GM21447 (cell line): Measurements from ENCODE around the gene NANOS2.

Experiments
- ATAC-seq: cut with Tn5 transposase; IDR thresholded peaks from one replicate; pipeline ENCODE4 v1.9.1; 2021; ENCODE audit not compliant: unreplicated experiment

The NANOS2 gene

DNA sequence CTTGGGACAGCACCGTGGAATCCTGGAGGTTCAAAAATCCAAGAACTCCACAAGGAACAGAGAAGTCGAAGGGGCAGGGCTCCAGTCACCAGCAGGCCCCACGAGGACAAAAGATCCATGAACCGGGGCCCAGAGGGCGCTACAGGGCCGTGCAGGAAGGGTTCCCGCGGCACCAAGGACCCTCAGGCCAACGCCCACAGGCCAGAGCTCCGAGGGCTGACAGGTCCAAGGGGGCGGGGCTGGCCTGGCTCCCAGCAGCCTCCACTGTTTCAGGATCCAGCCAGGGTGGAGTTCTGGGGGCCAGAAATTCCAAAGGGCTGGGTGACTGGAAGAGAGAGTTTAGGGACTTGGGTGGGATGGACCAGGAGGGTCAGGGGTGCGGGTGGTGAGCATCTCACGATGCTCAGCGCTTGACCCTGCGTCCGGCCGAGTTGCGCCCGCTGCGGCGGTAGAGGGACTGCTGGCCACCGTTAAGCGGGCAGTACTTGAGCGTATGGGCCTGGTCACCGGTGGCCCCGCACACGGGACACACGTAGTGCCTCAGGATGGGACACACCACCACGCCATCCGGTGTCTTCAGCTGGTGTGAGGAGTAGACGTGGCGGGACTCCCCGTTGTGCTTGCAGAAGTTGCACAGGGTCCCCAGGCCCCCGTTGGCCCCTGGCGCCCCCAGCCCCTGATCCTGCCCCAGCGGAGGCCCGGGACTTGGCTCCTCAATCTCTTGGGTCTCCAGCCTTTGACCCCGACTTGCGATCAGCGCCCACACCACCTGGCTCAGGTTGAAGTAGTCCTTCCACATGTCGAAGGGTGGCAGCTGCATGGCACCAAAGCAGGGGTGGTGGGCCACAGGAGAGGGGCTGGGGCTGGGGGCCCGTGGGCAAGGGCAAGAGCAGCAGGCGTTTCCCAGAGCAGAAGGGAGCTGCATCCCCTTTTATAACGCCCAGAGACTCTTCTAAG is at the start of gene NANOS2:
TSS of gene NANOS2 (minus strand) at position 905 of the 957 bp plus-strand sequence. CDS start at position 820, 85 bp downstream.
- ATAC-seq, result no peak

DNA sequence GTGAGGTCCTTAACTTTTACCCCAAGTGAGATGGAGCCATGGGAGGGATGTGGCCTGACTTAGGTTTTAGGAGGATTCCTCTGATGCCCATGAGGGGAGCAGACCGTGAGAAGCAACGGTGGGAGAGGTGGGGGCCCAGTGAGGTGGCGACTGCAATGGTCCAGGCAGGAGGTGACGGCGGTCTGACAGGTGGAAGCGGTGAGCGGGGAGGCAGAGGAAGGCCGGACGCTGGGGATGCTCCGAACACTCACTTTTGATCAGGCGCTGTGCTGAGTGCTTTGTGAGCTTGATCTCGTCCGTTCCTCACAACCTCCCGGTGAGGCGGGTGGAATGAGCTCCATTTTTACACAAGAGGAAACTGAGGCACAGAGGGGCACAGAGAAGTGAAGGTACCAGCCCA is 47.4 kb upstream of the NANOS2 start:
- ATAC-seq, result no peak

DNA sequence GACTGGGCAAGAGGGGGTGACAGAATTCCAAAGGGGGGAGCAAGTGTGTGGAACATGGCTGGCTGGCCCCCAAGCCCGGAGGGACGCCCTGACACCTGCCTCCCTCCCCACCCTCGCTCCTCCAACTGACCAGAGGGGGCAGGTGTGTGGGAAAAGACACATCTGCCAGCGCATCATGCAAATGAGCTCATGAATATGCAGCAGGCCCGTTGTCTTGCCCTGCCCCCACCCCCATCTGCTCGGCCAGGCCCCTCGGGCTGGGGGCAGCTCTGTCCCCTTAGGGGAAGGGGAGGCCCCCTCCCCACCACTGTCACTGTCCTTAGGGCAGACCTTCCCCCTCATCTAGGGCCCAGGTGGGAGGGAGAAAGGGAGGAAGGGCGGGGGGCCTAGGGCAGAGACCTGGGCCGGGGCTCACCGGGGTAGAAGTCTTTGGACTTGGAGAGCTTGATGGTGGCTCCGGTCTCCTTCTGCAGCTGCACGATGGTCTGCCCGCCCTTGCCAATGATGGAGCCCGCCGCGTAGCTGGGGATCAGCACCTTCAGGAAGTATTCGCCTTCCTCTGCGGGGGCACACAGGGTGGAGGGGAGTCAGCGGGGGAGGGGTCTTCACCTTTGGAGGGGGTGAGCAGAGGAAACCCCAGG is 46.1 kb upstream of the NANOS2 start:
- ATAC-seq, result no peak

DNA sequence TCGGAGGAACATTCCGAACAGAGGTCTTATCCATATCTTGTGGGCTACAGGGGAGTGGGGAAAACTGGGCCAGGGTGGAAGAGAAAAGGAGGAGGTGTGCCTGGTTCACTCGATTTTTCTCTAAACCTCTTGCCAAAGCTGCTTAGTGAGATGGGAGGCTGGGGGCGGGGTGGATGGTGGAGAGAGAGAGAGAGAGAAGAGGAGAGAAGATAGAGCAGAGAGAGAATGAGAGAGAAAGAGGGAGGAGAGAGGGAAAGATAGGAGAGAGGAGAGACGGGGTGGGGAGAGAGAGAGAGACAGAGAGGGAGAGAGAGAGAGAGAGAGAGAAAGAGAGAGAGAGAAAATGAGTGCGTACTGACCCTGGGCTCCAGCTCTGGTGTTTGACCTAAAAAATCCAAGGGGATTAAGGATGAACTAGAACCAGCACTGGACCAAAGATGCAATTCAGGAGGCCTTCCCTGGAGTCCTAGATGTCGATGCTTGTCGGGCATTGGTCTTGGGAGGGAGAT is 45.0 kb upstream of the NANOS2 start:
- no peak for ATAC-seq

DNA sequence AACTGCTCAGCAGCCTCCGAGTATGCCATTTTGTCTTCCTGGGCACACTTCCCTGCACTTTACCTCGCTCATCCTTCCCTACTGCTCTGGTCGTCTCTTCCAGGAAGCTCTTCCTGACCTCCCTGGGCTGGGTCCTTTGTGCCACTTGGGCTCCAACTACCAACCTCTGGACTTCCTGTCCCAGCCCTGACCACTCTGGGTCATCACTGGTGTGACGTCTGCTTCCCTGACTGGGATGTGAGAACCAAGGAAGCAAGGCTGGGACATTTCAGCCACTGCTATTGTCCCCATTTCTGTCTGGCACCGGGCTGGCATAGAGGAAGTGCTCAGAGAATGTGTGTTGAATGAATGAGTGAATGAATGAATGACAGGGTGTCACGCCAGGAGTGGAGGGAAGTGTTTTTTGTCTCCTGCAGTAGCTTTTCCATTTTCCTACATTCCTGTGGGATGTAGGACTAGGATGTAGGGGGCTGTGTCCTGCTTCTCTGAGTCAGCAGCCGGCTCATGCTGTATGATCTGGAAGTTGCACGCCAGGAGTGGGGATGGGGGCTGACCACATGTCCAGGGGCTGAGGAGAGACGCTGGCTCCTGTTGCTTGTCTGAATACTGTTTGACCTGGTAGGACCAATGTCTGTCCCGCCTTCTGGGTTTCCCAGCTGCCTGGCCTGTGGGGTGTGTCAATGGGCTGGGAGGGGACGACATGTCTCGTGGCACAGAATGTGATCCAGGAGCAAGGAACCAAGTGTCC is 44.4 kb upstream of the NANOS2 start:
- ATAC-seq, result no peak

DNA sequence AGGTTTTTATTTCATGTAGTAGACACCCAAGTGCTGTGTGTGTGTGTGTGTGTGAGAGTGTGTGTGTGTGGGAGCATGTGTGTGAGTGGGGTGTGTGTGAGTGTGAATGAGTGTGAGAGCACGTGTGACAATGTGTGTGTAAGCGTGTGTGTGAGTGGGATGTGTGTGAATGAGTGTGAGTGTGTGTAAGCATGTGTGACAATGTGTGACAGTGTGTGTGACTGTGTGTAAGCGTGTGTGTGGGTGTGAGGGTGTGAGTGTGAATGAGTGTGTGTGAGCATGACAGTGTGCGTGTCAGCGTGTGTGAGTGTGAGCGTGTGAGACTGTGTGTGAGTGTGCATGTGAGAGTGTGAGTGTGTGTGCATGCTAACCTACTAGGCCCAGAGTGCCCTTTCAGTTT is 43.7 kb upstream of the NANOS2 start:
- no peak for ATAC-seq

DNA sequence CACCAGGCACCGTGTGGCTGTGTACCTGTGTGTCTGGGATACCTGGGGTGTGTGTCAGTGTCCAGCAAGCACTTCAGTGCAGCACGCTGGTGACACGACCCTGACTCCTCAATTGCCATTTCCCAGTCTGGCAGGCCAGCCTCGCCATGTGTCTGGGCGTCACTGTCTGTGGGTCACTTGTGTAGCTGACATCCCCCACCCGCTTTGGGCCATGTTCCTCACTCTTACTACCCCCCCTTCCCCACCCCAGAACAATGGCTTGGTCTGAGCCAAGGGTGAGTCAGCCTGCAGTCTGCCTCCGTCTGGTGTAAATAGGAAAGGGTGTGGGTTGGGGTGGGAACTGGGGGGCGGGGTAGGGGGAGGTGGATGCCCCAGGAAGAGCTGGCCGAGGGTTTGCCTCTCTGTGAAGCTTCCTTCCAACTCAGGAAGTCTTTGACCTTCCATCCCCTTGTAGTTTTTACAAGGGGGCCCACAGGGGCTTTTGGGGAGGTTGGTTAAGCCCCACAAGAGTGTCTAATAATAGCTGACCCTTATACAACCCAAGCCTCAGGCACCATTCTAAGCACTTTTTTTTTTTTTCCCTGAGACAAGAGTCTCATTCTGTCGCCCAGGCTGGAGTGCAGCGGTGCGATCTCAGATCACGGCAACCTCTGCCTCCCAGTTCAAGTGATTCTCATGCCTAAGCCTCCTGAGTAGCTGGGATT is 41.5 kb upstream of the NANOS2 start:
- no peak for ATAC-seq

DNA sequence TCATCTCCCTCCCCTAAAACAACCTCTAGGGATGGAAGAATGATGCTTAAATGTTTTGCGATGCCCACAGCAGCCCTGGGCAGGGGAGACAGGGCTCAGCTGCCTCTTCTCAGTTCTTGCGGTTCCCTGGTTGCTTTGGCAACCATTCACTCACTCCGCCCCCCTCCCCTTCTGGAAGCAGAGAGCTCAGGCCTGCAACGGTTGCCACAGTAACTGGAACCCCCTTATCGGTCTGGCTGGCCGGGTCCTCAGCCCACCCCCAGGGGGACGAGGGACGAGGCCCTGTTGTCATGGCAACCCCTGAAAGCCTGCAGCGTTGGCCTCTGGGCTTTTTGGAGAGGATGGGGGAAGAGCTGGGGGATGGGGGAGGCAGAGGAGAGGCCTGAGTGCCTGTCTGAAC is 39.6 kb upstream of the NANOS2 start:
- ATAC-seq, result no peak

DNA sequence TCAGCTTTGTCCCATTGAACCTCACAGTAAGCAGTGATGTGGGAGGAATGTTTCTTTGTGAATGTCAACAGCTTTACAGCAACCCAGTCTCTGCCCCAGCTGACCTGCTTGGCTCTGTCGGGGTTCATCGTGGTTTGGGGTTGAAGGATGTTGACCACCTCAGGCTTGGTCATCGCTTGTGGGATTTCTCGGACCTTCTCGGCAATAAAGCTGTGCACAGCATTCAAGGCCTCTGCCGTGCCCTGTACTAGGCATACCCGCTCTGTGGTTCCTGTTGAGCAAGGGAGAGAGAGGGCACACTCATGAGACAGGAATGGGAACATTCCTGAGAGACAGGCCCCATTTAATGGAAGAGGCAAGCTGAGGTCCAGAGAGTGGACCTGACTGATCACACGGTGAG is 39.1 kb upstream of the NANOS2 start:
- no peak for ATAC-seq

DNA sequence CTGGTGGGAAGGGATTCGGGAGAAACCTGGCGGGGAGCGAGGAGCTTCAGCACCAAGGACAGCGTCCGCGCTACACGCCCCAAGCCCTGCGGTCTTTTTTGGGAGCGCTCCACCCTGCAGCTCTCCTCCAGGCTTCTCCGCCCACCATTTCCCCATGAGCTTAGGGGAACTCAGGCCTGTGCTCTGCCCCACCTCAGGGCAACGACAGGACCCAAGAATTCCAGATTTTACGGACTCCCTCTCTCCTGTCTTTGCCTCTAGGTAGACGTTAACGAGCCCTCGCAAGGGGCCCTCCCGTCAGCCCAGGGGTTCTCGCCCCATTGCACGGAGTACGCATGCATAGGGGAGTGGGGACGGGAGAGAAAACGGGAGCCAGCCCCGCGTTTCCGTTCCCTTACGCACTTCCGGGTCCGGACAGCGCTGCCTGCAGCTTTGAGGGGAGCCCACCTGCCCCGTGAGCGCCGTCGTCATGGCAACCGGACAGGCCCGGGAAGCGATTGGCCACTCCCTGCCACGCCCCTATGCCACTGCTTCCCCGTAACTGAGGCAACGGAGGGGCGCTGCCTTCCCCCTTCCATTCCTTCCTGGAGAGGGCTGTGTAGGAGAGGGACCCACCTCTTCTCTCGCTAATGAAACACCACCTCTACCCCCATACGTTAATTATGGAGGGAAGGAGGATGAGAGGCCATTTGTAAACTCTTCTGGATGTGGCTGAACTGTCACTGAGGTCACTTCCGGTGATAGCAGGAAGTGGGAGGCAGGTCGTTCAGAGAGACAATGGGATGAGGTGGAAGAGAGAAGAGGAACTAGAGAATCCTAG is 38.3 kb upstream of the NANOS2 start:
- ATAC-seq, result no peak

DNA sequence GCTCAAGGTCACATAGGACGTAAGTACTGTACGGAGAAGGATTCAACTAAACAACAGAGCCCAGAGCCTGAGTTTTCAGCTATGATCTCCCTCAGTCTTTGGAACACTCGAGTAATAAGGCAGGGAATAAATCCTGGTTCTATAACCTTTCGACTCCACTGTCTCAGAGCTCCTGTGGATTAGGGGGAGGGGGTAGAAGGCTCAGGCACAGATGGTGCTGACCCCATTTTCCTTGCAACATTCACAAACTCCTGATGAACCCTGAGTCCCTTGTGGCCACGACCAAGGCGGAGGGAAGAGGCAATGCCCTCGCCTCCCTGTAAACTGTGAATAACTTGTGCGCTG is 37.7 kb upstream of the NANOS2 start:
- ATAC-seq, result no peak

DNA sequence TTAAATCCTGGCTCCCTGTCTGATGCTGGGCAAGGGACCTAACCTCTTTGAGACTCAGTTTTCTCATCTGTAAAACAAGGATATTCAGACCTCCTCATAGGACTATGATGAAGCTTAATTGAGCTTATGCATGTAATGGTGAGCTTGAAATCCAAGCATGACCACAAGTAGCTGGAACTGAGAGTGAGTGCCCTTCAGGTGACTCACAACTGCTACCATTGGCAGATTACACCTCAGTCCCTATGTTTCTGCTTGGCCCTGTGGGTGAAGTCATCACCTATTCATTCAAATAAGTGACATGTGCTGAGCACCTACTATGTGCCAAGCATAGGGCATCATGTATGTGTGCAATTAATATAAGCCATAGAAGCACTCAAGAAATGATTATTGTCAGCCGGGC is 33.3 kb upstream of the NANOS2 start:
- ATAC-seq, result no peak

DNA sequence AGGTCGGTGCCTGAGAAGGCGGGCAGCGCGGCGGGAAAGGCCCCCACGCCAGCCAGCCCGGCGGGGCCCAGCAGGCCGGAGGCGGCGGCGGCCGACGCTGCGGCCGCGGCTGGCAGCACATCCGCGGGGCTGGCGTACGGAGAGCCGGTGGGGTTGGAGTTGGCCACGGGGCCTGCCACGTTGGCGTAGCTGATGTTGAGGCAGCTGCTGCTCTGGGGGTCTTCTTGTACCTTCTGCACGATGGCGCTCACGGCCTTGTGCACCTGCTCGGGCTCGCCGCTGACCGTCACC is 25.9 kb upstream of the NANOS2 start:
- no peak for ATAC-seq

DNA sequence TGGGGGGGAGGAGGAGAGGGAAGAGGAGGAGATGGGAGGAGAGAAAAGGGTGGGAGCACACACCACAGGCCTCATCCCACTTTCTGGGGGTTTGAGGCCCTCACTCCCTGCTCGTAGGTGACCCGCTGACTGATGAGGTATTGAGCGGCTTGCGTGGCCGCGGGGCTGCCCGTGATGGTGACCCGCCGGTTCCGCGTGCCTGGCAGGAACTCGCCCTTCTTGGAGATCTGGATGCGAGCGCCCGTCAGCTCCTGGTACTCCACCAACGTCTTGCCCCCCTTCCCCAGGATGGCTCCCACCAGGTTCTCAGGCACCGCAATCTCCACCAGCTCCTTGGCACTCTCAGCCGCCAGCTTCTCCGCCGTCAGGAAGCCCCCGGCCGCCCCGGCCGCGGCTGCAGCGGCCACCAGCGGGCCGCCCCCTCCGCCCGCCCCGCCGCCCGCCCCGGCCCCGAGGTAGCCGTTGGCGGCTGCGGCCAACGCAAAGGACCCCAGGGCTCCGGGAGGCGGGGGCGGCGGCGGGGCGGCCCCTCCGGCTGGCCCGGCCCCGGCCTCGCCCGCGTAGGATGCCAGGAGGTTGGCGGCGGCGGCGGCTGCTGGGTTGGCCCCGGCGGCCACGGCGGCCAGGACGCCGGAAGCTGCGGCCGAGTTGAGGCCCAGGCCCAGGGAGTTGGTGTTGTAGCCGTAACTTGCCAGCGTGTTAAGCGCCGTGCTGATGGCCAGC is 25.4 kb upstream of the NANOS2 start:
- no peak for ATAC-seq

DNA sequence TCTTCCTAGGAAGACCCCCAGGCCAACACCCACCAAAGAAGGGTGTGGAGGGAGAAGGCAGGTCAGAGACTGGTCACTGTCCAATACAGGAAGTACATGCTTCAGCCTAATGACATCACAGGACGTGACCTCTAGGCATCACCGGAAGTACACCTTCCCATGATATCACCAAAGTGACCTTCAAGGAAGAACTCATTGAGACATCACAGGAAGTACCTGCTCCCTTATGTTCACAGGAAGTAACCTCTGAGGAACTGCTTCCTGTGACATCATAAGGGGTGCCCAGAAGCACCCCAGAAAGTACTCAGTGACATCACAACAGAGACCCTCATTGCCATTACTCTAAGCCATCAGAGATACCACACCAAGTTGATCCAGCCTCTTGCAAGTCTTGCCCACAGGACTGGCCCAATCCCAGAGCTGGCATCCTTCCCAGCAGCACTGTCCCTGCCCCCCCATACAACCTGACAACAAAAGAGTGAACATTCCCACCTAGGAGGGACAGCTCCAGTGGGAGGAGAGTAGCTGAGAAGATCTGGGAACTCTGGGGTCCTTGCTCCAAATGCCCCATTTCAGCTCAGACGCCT is 24.2 kb upstream of the NANOS2 start:
- ATAC-seq, result no peak

DNA sequence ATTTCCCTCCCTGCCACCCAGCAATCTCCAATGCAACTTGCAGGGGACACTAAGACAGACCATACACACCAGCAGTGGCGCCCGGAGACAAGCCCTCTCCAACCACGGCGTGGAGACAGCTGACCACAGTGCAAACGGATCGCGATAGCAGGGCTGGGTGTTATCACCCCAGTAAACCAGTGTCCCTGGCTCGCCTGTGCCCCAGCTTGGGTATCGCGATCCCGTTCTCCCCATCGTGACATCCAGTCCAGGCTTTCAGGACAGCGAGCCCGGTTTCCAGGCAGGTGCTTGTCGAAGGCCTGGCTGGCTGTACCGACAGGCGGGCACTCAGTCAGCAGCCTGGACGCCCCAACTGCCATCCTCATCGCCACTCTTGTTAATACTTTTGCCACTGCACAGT is 20.7 kb upstream of the NANOS2 start:
- ATAC-seq, result no peak

DNA sequence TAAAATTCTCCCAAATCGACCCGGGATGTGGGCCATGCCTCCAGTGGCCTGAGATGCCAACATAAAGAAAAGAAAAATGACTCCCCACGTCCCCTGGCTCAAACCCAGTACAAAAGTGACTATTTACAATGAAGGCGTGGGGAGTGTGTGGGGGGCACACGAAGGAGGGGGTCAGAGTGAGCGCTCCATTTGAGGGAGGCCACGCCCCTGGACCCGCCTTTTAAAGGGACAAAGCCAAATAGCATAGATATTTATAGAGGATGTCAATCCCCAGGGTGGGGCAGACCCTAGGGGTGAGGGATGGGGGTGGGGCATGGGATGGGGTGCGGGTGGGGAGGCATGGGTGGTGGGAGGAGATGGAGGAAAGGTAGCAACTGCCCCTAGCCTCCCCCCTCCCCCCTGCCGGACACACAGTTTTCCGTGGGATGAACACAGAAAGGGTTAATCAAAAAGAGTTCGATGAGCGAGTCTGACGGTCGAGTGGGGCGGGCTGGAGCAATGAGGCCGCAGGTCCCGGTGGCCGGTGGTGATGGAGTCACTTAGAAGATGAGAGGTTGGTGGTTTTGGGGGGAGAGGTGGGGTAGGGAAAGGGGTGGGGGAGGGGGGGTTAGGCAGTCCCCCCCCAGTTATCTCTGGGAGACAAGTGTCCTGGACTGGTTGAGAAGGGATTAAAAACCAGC is 20.1 kb upstream of the NANOS2 start:
- no peak for ATAC-seq

DNA sequence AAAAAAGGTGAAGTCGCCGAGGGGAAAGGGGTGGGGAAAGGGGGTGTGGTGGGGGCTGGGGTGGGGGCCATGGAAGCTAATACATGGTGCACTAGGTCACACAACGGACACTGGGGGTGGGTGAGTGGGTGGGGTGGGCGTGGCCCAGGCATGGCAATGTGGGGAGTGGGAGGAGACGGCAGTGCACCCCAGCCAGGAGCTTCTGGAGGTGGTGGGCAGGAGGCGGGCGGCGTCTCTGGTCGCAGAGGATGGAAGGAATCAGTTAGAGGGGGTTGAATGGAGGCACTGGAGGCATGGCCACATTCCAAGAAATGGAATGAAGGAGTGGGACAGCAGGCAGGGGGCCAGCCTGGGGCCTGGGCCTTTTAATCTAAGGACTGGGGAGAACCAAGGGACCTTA is 19.2 kb upstream of the NANOS2 start:
- no peak for ATAC-seq

DNA sequence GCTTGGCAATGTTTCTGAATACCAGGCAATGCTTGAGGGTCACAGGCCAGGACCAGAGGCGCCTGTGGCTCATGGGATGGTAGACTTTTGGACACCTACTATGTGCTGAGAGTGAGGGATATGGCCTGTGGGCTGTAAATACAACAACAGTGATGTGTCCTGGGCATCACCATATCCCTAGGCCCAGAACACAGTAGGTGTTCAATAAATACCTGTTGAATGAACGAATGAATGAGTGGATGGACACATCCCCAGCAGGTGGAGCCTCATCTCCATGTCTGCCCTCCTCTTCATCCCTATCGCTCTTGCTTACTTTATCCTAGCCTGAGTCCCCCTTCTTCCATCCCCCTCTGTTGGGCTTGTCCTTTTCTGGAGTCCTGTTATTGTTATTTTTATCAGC is 16.5 kb upstream of the NANOS2 start:
- ATAC-seq, result no peak
